HepG2 (cell line): ENCODE results near the gene CCDC34. TPM values are rescaled to one million over a fixed set of nuclear protein-coding genes. Genes with fewer than 3 reads are reported as not detected.

Experiments
- KAT8 ChIP-seq: IDR thresholded peaks from 2 replicates; pipeline ENCODE4 v1.6.1; 2016; ENCODE audit warnings: missing genetic modification reagents, missing compliant biosample characterization
- NFAT5 ChIP-seq: sonication (generic); formaldehyde crosslinking; IDR thresholded peaks from 2 replicates; pipeline ENCODE4 v1.4.0; 2020; ENCODE audit warnings: missing genetic modification reagents
- SKI ChIP-seq: fragments of 450-650 bp; IDR thresholded peaks from one replicate; pipeline ENCODE4 v1.6.1; 2018; ENCODE audit warnings: mild to moderate bottlenecking; ENCODE audit not compliant: partially characterized antibody
- ZBTB10 ChIP-seq: sonication (generic); formaldehyde crosslinking; IDR thresholded peaks from 2 replicates; pipeline ENCODE4 v1.4.0; 2020; ENCODE audit warnings: missing genetic modification reagents, borderline replicate concordance
- ZBTB20 ChIP-seq: sonication (generic); formaldehyde crosslinking; IDR thresholded peaks from 2 replicates; pipeline ENCODE4 v1.8.1; 2023; ENCODE audit warnings: missing genetic modification reagents, low read depth, mild to moderate bottlenecking, borderline replicate concordance
- ZBTB37 ChIP-seq: sonication (generic); formaldehyde crosslinking; IDR thresholded peaks from 2 replicates; pipeline ENCODE4 v1.4.0; 2020; ENCODE audit warnings: mild to moderate bottlenecking, missing genetic modification reagents
- ZGPAT ChIP-seq: IDR thresholded peaks from 2 replicates; pipeline ENCODE4 v1.6.1; 2016; ENCODE audit warnings: mild to moderate bottlenecking
- ZMAT3 ChIP-seq: sonication (generic); formaldehyde crosslinking; conservative IDR thresholded peaks from 2 replicates; pipeline ENCODE4 v1.7.0; 2021; ENCODE audit warnings: missing genetic modification reagents
- ZNF547 ChIP-seq: sonication (generic); formaldehyde crosslinking; IDR thresholded peaks from 2 replicates; pipeline ENCODE4 v1.5.1; 2020; ENCODE audit warnings: mild to moderate bottlenecking, missing genetic modification reagents
- ZNF720 ChIP-seq: sonication (generic); formaldehyde crosslinking; IDR thresholded peaks from 2 replicates; pipeline ENCODE4 v1.4.0; 2020; ENCODE audit warnings: missing genetic modification reagents
- polyA plus RNA-seq, 8 experiments: library from polyadenylated mRNA; depleted of rRNA in 3 of 8; stranded (reverse) in 7 of 8; unstranded in 1 of 8; fragments of >200 nt; fragmentation: Illumina TruSeq in 4 of 8; extraction: Trizol in 4 of 8; gene quantifications; 2 replicates each; pipeline versions ENCODE4 v1.2.1 to v1.2.3, GENCODE V29; 2011 to 2016; ENCODE audit warnings: low read depth in 4 of 8, missing spikeins in 1 of 8, mixed read lengths in 1 of 8; ENCODE audit not compliant: insufficient read depth in 1 of 8
- total RNA-seq, 5 experiments: library from RNA; depleted of rRNA; stranded (reverse); fragments of >200 nt; fragmentation: Illumina TruSeq; extraction: Trizol; gene quantifications; 2 replicates each; pipeline ENCODE4 v1.2.3, GENCODE V29; 2016; ENCODE audit warnings: low read depth in 1 of 5

The CCDC34 gene
- total and polyA plus RNA-seq, 2 of the 13 experiments (the other 11 are each of a cell fraction or from before 2014, with no cell fraction given) = 7.6 to 34.3 TPM

- TF ChIP-seq SKI = peak; percentile 48
- TF ChIP-seq ZBTB10 (CRISPR knock-in tag) = peak; percentile 78
- peak; percentile 85; the same call in 1 of the 2 replicates for TF ChIP-seq NFAT5 (CRISPR knock-in tag)
- no peak for TF ChIP-seq ZBTB37
- TF ChIP-seq ZNF547 = peak; percentile 90; the same call in 1 of the 2 replicates
- peak; percentile 40; the same call in 1 of the 2 replicates for TF ChIP-seq ZBTB20
- no peak for TF ChIP-seq ZNF720 (CRISPR knock-in tag)
- TF ChIP-seq KAT8 (CRISPR knock-in tag) = peak; percentile 83
- peak; percentile 91 for TF ChIP-seq ZGPAT (CRISPR knock-in tag)
- TF ChIP-seq ZMAT3 (CRISPR knock-in tag) = peak; percentile 23; the same call in 1 of the 2 replicates
Measured at GRCh38 chr11:27362749-27363575, at the start of gene CCDC34 (continued).
